ENCODE measurements around the gene LAMB2. TPM values are rescaled to one million over a fixed set of nuclear protein-coding genes. Genes with fewer than 3 reads are reported as not detected.

Gene LAMB2
- total and polyA plus RNA-seq, 10 of the 15 experiments (the other 5 are each of a cell fraction or from before 2014, with no cell fraction given): 0.13 to 3.2 (median 0.64) TPM; not detected in 3

- Histone ChIP-seq H3K4me3 (no peak overlapping the region), H3K9ac (ENCODE audit: control insufficient read depth, insufficient read depth, low read length) (no peak overlapping the region), H2AFZ (ENCODE audit: control insufficient read depth, low read depth, low read length) (no peak overlapping the region), H4K20me1 (ENCODE audit: control insufficient read depth, insufficient read depth) (no peaks in the 10 kb centered on the region), H3K27me3 (replicated peaks in 1 of 2; ENCODE audit: control insufficient read depth in 2 of 2, insufficient read depth in 2 of 2, low read length in 1 of 2) (no peaks in the 10 kb centered on the region), H3K4me2 (ENCODE audit: control insufficient read depth, insufficient read depth) (no peak overlapping the region), H3K27ac (ENCODE audit: control insufficient read depth, insufficient read depth) (no peak overlapping the region), H3K4me1 (ENCODE audit: control insufficient read depth, insufficient read depth, low read length) (no peaks in the 10 kb centered on the region), H3K79me2 (ENCODE audit: control insufficient read depth, insufficient read depth, low read length) (no peaks in the 10 kb centered on the region), H3K9me3 (replicated peaks; ENCODE audit: control insufficient read depth, insufficient read depth, low read length) (no peaks in the 10 kb centered on the region), H3K36me3 (ENCODE audit: control insufficient read depth in 2 of 2, insufficient read depth in 2 of 2, low read length in 1 of 2) (no peaks in the 10 kb centered on the region)
- intact Hi-C loops (cut with micrococcal nuclease; ENCODE audit: unreplicated experiment): no loop called here
- ChIA-PET POLR2A (no interaction called here), SMC1A (ENCODE audit: uncharacterized antibody, unreplicated experiment) (no interaction called here), RAD21 (ENCODE audit: unreplicated experiment) (interaction anchor here (0.6 to 1.5 kb wide), 3 partner anchors 10 to 269 kb away, joined by 3 to 6 read pairs (median 3); no protein-coding TSS in a partner anchor), CTCF (interaction anchor here (1.2 to 4.0 kb wide), 2 partner anchors 9 to 267 kb away, joined by 3 to 17 read pairs; partner anchors contain the start of gene KLHDC8B)
- FAIRE-seq (no peak), ATAC-seq (no peak), DNase-seq (ENCODE audit: low read depth, low spot score) (no peak)
- no TSS peak for BruUV-seq (replicated peaks)
- in situ Hi-C loops (cut with MboI): no loop called here
- TF ChIP-seq TCF7 (IDR thresholded peaks at IDR 0.05; ENCODE audit: borderline replicate concordance) (no peak), PAX8 (IDR thresholded peaks at IDR 0.05) (no peak), FOS (IDR thresholded peaks at IDR 0.05; ENCODE audit: borderline replicate concordance, extremely low read depth, insufficient read length) (no peak), SIX5 (IDR thresholded peaks at IDR 0.05; ENCODE audit: low read depth, low read length, severe bottlenecking) (no peak), REST (IDR thresholded peaks at IDR 0.05; ENCODE audit: low read depth, low read length) (no peak), ATF7 (IDR thresholded peaks at IDR 0.05; ENCODE audit: low read depth) (no peak), EGR1 (IDR thresholded peaks at IDR 0.05; ENCODE audit: borderline replicate concordance in 1 of 2, low read depth in 2 of 2, low read length in 2 of 2) (no peak), CHD4 (IDR thresholded peaks at IDR 0.05) (no peak), MYC (IDR thresholded peaks at IDR 0.05; ENCODE audit: insufficient read depth, insufficient read length, insufficient replicate concordance, low read length, severe bottlenecking) (no peak), ZNF384 (IDR thresholded peaks at IDR 0.05; ENCODE audit: borderline replicate concordance, low read depth, low read length) (no peak), SUZ12 (IDR thresholded peaks at IDR 0.05; ENCODE audit: unreplicated experiment) (no peak), ZBTB40 (IDR thresholded peaks at IDR 0.05; ENCODE audit: borderline replicate concordance) (no peak), RAD51 (IDR thresholded peaks at IDR 0.05) (no peak), TAF1 (IDR thresholded peaks at IDR 0.05; ENCODE audit: borderline replicate concordance, low read depth, low read length) (no peak), SREBF2 (IDR thresholded peaks at IDR 0.05; ENCODE audit: low read length) (no peak)
Measured at GRCh38 chr3:49180116-49180515, 47.3 kb upstream of the LAMB2 start.
